GM18526 (cell line): ENCODE measurements around the gene MEGF6.

Source experiments
- POLR2A ChIP-seq: IDR thresholded peaks from 3 replicates; pipeline ENCODE4 v1.6.1; 2011; ENCODE audit not compliant: insufficient read length; ENCODE audit errors: extremely low read depth

The MEGF6 gene

GRCh38 chr1:3607703-3608065 lies 3.6 kb downstream of the MEGF6 start:
- no peak for TF ChIP-seq POLR2A

GRCh38 chr1:3606779-3607702 lies 4.3 kb downstream of the MEGF6 start:
- TF ChIP-seq POLR2A, result no peak

GRCh38 chr1:3604997-3605823 lies 6.1 kb downstream of the MEGF6 start:
- no peak for TF ChIP-seq POLR2A

GRCh38 chr1:3604468-3604974 lies 6.8 kb downstream of the MEGF6 start:
- no peak for TF ChIP-seq POLR2A

- no peak for TF ChIP-seq POLR2A
Observed at GRCh38 chr1:3603571-3604467, 7.5 kb downstream of the MEGF6 start.

GRCh38 chr1:3603156-3603555 lies 8.2 kb downstream of the MEGF6 start:
- TF ChIP-seq POLR2A, result no peak

GRCh38 chr1:3602375-3602774 lies 8.9 kb downstream of the MEGF6 start:
- no peak for TF ChIP-seq POLR2A

GRCh38 chr1:3601743-3602142 lies 9.6 kb downstream of the MEGF6 start:
- no peak for TF ChIP-seq POLR2A

- no peak for TF ChIP-seq POLR2A
Observed at GRCh38 chr1:3600354-3600753, 11.0 kb downstream of the MEGF6 start.

GRCh38 chr1:3599816-3600215 lies 11.5 kb downstream of the MEGF6 start:
- no peak for TF ChIP-seq POLR2A

- no peak for TF ChIP-seq POLR2A
Observed at GRCh38 chr1:3599286-3599811, 12.0 kb downstream of the MEGF6 start.

- no peak for TF ChIP-seq POLR2A
Observed at GRCh38 chr1:3598522-3599285, 12.6 kb downstream of the MEGF6 start.

- no peak for TF ChIP-seq POLR2A
Observed at GRCh38 chr1:3598051-3598491, 13.2 kb downstream of the MEGF6 start.

GRCh38 chr1:3597599-3597964 lies 13.7 kb downstream of the MEGF6 start:
- no peak for TF ChIP-seq POLR2A
